Activated CD8-positive, alpha-beta T cell treated with anti-CD3 and anti-CD28 coated beads for 36 hours (primary cell): Measurements from ENCODE around the gene GTF2IRD1. TPM values are rescaled to one million over a fixed set of nuclear protein-coding genes. Genes with fewer than 3 reads are reported as not detected.
A peak's percentile ranks its signal among the peaks of the same experiment; 100 is the strongest.

ENCODE experiments used
- ATAC-seq: fragments of 200-7000 bp; cut with Tn5 transposase; one replicate; pipeline ENCODE4 v1.10.0; 2021; ENCODE audit warnings: mild to moderate bottlenecking, moderate library complexity
- CTCF ChIA-PET: fragments of 350-600 bp; sonication (Branson Sonifier 250); formaldehyde crosslinking; loops from one replicate; lab custom pipeline; 2021; ENCODE audit warnings: antibody characterized with exemption; lab: Charles Lee
- POLR2A ChIA-PET: fragments of 350-600 bp; sonication (Branson Sonifier 250); formaldehyde crosslinking; loops from one replicate; lab custom pipeline; 2021; ENCODE audit warnings: antibody characterized with exemption; lab: Charles Lee
- DNase-seq: peaks from one replicate; pipeline ENCODE4 v3.0.0-alpha.2; 2020
- H3K27ac Mint-ChIP-seq: one replicate; pipeline ENCODE4 v1.8.0; 2021; ENCODE audit warnings: mild to moderate bottlenecking, mixed read lengths
- H3K27me3 Mint-ChIP-seq: one replicate; pipeline ENCODE4 v1.8.0; 2021; ENCODE audit warnings: mixed read lengths
- H3K36me3 Mint-ChIP-seq: one replicate; pipeline ENCODE4 v1.8.0; 2021; ENCODE audit warnings: low read depth, mixed read lengths
- H3K4me1 Mint-ChIP-seq: one replicate; pipeline ENCODE4 v1.8.0; 2021; ENCODE audit warnings: low read depth, mixed read lengths
- H3K4me3 Mint-ChIP-seq: one replicate; pipeline ENCODE4 v1.8.0; 2021; ENCODE audit warnings: mild to moderate bottlenecking, moderate library complexity, mixed read lengths
- H3K9me3 Mint-ChIP-seq: one replicate; pipeline ENCODE4 v1.8.0; 2021; ENCODE audit warnings: mixed read lengths
- intact Hi-C: fragments of 100-400 bp; cut with micrococcal nuclease; formaldehyde crosslinking; loops from one replicate; pipeline ENCODE4 v1.10.0; 2022
- total RNA-seq, 2 experiments: library from RNA; stranded (reverse); gene quantifications; one replicate each; pipeline ENCODE4 v1.2.3, GENCODE V29; 2021
- TF ChIP-seq, protein P1 (sequence below): fragments of 200-600 bp; IDR thresholded peaks from one replicate; pipeline ENCODE4 v1.8.0; 2022; ENCODE audit warnings: antibody characterized with exemption, mild to moderate bottlenecking

The GTF2IRD1 gene
- total RNA-seq, 2 experiments from 2014 or later = 1.2 to 1.4 TPM

DNA sequence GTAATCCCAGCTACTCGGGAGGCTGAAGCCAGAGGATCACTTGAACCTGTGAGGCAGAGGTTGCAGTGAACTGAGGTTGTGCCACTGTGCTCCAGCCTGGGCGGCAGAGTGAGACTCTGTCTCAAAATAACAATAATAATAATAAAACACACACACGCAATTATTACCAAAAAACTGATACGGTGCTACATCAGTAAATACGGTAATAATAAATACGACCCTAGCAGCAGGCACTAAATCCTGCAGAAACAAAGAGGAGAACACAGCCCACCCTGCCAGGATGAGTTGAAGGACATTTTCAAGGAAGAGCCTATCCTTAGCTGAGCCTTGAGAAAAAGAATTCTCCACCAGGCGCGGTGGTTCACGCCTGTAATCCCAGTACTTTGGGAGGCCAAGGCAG lies 169.4 kb downstream of the GTF2IRD1 start:
- DNase-seq = no peak
- TF ChIP-seq, protein P1, sequence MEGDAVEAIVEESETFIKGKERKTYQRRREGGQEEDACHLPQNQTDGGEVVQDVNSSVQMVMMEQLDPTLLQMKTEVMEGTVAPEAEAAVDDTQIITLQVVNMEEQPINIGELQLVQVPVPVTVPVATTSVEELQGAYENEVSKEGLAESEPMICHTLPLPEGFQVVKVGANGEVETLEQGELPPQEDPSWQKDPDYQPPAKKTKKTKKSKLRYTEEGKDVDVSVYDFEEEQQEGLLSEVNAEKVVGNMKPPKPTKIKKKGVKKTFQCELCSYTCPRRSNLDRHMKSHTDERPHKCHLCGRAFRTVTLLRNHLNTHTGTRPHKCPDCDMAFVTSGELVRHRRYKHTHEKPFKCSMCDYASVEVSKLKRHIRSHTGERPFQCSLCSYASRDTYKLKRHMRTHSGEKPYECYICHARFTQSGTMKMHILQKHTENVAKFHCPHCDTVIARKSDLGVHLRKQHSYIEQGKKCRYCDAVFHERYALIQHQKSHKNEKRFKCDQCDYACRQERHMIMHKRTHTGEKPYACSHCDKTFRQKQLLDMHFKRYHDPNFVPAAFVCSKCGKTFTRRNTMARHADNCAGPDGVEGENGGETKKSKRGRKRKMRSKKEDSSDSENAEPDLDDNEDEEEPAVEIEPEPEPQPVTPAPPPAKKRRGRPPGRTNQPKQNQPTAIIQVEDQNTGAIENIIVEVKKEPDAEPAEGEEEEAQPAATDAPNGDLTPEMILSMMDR = no peak
- CTCF ChIA-PET = no interaction called here
- H3K27me3 Mint-ChIP-seq = no peaks in the 10 kb centered on the region
- no peak for ATAC-seq
- no peak overlapping the region for H3K27ac Mint-ChIP-seq
- intact Hi-C loops = no loop called here
- H3K9me3 Mint-ChIP-seq = no peaks in the 10 kb centered on the region
- no peak overlapping the region for H3K4me3 Mint-ChIP-seq
- POLR2A ChIA-PET = no interaction called here
- H3K4me1 Mint-ChIP-seq = no peaks in the 10 kb centered on the region
- no peaks in the 10 kb centered on the region for H3K36me3 Mint-ChIP-seq

DNA sequence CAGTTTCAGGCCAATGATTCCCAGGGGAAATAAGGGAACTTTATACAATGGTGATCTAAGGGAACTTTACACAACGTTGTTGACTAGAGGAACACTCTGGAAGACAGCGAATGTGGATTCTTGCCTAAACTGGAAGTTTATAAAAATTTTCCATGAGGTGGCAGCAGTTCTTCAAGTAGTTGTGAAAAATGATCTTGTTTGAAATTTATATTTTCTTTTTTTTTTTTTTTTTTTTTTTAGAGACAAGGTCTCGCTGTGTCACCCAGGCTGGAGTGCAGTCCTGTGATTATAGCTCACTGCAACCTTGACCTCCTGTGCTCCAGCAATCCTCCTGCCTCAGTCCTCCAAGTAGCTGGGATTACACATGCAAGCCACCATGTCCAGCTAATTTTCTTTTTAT lies 171.7 kb downstream of the GTF2IRD1 start:
- Mint-ChIP-seq H3K36me3 (no peaks in the 10 kb centered on the region), H3K4me1 (no peaks in the 10 kb centered on the region), H3K9me3 (no peaks in the 10 kb centered on the region), H3K4me3 (no peak overlapping the region), H3K27me3 (no peaks in the 10 kb centered on the region), H3K27ac (no peak overlapping the region)
- intact Hi-C loops = no loop called here
- no peak for DNase-seq
- ChIA-PET CTCF (no interaction called here), POLR2A (interaction anchor here (0.6 kb wide), 1 partner anchor 15 kb away, joined by 3 read pairs; no protein-coding TSS in a partner anchor)
- ATAC-seq = no peak
- TF ChIP-seq, protein P1 = no peak

DNA sequence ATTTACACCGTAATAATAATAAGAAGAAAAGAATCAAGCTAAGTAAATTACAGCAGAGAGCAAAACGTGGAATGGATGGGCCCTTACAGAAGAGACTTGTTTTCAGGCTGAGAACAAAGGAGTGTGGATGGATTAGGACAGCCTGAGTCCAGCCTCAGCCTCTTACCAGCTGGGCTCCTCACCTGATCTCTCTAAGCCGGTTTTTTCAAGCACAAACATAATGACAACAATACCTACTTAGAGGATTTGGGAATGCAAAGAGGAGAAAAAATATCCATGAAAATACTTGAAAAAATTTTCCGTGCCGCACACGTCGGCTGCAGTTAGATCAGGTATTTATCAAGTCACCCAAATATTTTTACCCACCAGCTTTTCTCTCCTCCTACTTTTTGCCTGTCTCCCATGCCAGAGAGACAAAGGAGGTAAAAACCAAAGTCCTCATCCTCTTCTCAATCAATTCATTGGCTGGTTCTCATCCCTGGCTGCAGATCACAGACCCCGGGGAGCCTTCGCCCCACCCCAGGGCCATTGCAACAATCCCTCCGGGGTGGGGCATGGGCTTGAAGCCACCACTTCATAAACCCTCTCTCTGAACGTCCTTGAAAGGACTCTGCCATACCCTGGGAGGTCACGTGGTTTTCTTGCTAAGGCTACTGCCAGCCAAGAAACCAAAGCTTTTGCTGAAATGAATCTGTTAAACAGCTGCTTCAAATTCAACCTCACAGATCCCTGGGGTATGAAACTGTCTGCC lies 174.1 kb downstream of the GTF2IRD1 start:
- H3K4me1 Mint-ChIP-seq = no peaks in the 10 kb centered on the region
- no peak overlapping the region for H3K27ac Mint-ChIP-seq
- no peaks in the 10 kb centered on the region for H3K9me3 Mint-ChIP-seq
- intact Hi-C loops = no loop called here
- CTCF ChIA-PET = no interaction called here
- DNase-seq (no peak), ATAC-seq (peak; percentile 34)
- no peaks in the 10 kb centered on the region for H3K27me3 Mint-ChIP-seq
- H3K4me3 Mint-ChIP-seq = no peak overlapping the region
- H3K36me3 Mint-ChIP-seq = no peaks in the 10 kb centered on the region
- POLR2A ChIA-PET = interaction anchor here (0.9 kb wide), 1 partner anchor 47 kb away, joined by 3 read pairs; no protein-coding TSS in a partner anchor
- TF ChIP-seq, protein P1 = no peak

DNA sequence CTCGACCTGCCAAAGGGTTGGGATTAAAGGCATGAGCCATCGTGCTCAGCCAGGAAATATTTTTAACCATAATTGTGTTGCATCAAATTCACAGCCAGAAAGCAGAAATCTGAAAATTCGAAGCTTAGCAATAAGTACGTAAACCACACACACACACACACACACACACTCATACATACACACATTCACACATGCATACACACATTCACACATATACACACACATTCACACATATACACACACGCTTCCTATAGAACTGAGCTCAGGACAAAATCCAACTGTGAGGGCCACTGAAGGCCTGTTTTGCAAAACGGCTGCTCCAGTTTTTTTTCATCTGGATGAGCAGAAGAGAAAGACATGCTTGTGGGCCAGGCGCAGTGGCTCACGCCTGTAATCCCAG lies 178.8 kb downstream of the GTF2IRD1 start:
- TF ChIP-seq, protein P1 = no peak
- ATAC-seq (no peak), DNase-seq (no peak)
- intact Hi-C loops = no loop called here
- Mint-ChIP-seq H3K4me3 (no peak overlapping the region), H3K9me3 (no peaks in the 10 kb centered on the region), H3K36me3 (no peaks in the 10 kb centered on the region), H3K27me3 (no peaks in the 10 kb centered on the region), H3K4me1 (no peaks in the 10 kb centered on the region), H3K27ac (no peak overlapping the region)
- CTCF ChIA-PET = no interaction called here
- POLR2A ChIA-PET = no interaction called here

DNA sequence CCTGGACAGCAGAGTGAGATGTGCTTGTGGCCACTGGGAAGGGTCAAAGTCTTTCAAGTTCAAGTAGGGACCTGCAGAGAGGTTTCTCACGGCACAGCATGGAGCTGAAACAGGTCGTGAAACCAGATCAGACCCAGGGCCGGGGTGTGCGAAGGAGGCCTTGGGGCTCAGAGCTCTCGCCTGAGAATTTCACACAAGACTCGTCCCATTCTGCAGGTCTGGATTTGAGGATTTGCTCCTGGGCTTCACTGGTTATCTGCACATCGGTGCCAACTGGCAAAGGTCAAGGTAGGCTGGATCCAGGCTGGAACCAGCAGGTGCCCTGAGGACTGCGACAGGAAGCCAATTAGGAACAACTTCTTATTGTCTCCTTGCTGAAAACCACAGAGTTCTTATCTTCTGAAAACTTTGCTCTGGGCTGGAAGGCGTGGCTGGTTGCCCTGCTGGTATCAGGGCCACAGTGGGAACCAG lies 179.8 kb downstream of the GTF2IRD1 start:
- Mint-ChIP-seq H3K27ac (no peak overlapping the region), H3K27me3 (no peaks in the 10 kb centered on the region), H3K36me3 (no peaks in the 10 kb centered on the region), H3K9me3 (no peaks in the 10 kb centered on the region), H3K4me3 (no peak overlapping the region), H3K4me1 (no peaks in the 10 kb centered on the region)
- ChIA-PET POLR2A (interaction anchor here (0.5 kb wide), 1 partner anchor 11 kb away, joined by 5 read pairs; no protein-coding TSS in a partner anchor), CTCF (no interaction called here)
- ATAC-seq = no peak
- DNase-seq = no peak
- intact Hi-C loops = no loop called here
- TF ChIP-seq, protein P1 = no peak
